KMS-11 (cell line): ENCODE results near the gene NFATC2.

Source experiments
- H2AFZ ChIP-seq: fragments of 200-600 bp; sonication (generic); 2 replicates; pipeline ENCODE4 v1.6.1; 2016; ENCODE audit warnings: antibody characterized with exemption, mixed run types, low read depth
- H3K27ac ChIP-seq: fragments of 200-600 bp; sonication (generic); 2 replicates; pipeline ENCODE4 v1.6.1; 2016; ENCODE audit warnings: mild to moderate bottlenecking, mixed run types
- H3K27me3 ChIP-seq: fragments of 200-600 bp; sonication (generic); 2 replicates; pipeline ENCODE4 v1.6.1; 2017; ENCODE audit warnings: mild to moderate bottlenecking, low read depth, mixed run types, moderate library complexity; ENCODE audit not compliant: insufficient read depth
- H3K36me3 ChIP-seq: fragments of 200-600 bp; sonication (generic); 2 replicates; pipeline ENCODE4 v1.6.1; 2017; ENCODE audit warnings: mild to moderate bottlenecking, mixed run types; ENCODE audit not compliant: insufficient read depth
- H3K4me1 ChIP-seq: fragments of 200-600 bp; sonication (generic); 2 replicates; pipeline ENCODE4 v1.6.1; 2016; ENCODE audit warnings: mild to moderate bottlenecking, low read depth, mixed run types; ENCODE audit not compliant: poor library complexity, severe bottlenecking
- H3K4me2 ChIP-seq: fragments of 200-600 bp; sonication (generic); 2 replicates; pipeline ENCODE4 v1.7.0; 2016; ENCODE audit warnings: mild to moderate bottlenecking, mixed run types
- H3K4me3 ChIP-seq: fragments of 200-600 bp; sonication (generic); IDR thresholded peaks from 2 replicates; pipeline ENCODE4 v1.6.1; 2017; ENCODE audit warnings: low read depth, low read length, mixed read lengths; ENCODE audit not compliant: insufficient read depth
- H3K79me2 ChIP-seq: fragments of 200-600 bp; sonication (generic); 2 replicates; pipeline ENCODE4 v1.6.1; 2016; ENCODE audit warnings: low read depth, mixed run types; ENCODE audit not compliant: insufficient read depth
- H3K9ac ChIP-seq: fragments of 200-600 bp; sonication (generic); 2 replicates; pipeline ENCODE4 v1.6.1; 2016; ENCODE audit warnings: mild to moderate bottlenecking, mixed run types
- H4K20me1 ChIP-seq: fragments of 200-600 bp; sonication (generic); 2 replicates; pipeline ENCODE4 v1.6.1; 2016; ENCODE audit warnings: mild to moderate bottlenecking, mixed run types; ENCODE audit not compliant: insufficient read depth
- TF ChIP-seq, protein P1 (sequence below): fragments of 200-600 bp; sonication (generic); conservative IDR thresholded peaks from 2 replicates; pipeline ENCODE4 v1.6.1; 2017; ENCODE audit warnings: low read depth, mild to moderate bottlenecking, antibody characterized with exemption, low read length, moderate library complexity, mixed read lengths

The NFATC2 gene

DNA sequence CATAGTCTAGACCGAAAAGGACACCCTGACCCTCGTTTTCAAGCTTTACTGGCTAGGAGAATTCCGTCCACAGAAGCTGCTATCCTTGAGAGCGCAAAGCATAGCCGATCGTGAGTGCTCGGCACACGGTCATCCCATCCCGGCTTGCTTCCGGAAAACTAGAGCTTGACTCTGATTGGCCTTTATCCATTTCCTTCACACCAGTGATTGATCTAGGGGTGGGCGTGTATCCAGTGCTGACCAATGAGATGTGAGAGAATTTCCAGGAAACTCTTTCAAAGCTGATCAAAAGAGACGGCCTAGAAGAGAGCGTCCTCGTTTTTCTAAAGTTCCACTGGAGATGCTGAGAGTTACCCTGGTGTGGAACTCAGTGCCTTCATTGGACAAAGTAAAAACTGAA lies 41.0 kb upstream of the NFATC2 start:
- no peak overlapping the region for H3K27ac ChIP-seq
- TF ChIP-seq, protein P1, sequence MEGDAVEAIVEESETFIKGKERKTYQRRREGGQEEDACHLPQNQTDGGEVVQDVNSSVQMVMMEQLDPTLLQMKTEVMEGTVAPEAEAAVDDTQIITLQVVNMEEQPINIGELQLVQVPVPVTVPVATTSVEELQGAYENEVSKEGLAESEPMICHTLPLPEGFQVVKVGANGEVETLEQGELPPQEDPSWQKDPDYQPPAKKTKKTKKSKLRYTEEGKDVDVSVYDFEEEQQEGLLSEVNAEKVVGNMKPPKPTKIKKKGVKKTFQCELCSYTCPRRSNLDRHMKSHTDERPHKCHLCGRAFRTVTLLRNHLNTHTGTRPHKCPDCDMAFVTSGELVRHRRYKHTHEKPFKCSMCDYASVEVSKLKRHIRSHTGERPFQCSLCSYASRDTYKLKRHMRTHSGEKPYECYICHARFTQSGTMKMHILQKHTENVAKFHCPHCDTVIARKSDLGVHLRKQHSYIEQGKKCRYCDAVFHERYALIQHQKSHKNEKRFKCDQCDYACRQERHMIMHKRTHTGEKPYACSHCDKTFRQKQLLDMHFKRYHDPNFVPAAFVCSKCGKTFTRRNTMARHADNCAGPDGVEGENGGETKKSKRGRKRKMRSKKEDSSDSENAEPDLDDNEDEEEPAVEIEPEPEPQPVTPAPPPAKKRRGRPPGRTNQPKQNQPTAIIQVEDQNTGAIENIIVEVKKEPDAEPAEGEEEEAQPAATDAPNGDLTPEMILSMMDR = no peak
- no peak overlapping the region for H3K4me2 ChIP-seq
- no peaks in the 10 kb centered on the region for H3K27me3 ChIP-seq
- no peaks in the 10 kb centered on the region for H3K36me3 ChIP-seq
- no peak overlapping the region for H3K9ac ChIP-seq
- H3K79me2 ChIP-seq = no peaks in the 10 kb centered on the region
- H3K4me3 ChIP-seq = no peak overlapping the region
- H4K20me1 ChIP-seq = no peaks in the 10 kb centered on the region
- no peak overlapping the region for H2AFZ ChIP-seq
- H3K4me1 ChIP-seq = no peaks in the 10 kb centered on the region

- H3K79me2 ChIP-seq = no peaks in the 10 kb centered on the region
- no peak overlapping the region for H2AFZ ChIP-seq
- H3K36me3 ChIP-seq = no peaks in the 10 kb centered on the region
- TF ChIP-seq, protein P1 = no peak
- H4K20me1 ChIP-seq = no peaks in the 10 kb centered on the region
- no peak overlapping the region for H3K4me2 ChIP-seq
- H3K27ac ChIP-seq = no peak overlapping the region
- H3K27me3 ChIP-seq = no peaks in the 10 kb centered on the region
- no peak overlapping the region for H3K9ac ChIP-seq
- no peak overlapping the region for H3K4me3 ChIP-seq
- H3K4me1 ChIP-seq = no peaks in the 10 kb centered on the region
These were observed 40.6 kb upstream of the NFATC2 start for GRCh38 chr20:51583073-51583472.

- Histone ChIP-seq H3K27me3 (no peaks in the 10 kb centered on the region), H3K4me2 (no peak overlapping the region)
- TF ChIP-seq, protein P1 = no peak
These were observed 39.1 kb upstream of the NFATC2 start for GRCh38 chr20:51581571-51581970.

GRCh38 chr20:51579137-51579536 lies 36.6 kb upstream of the NFATC2 start:
- Histone ChIP-seq H3K4me1 (no peaks in the 10 kb centered on the region), H3K27me3 (no peaks in the 10 kb centered on the region), H3K27ac (no peak overlapping the region), H3K4me3 (no peak overlapping the region), H3K4me2 (no peak overlapping the region), H3K36me3 (no peaks in the 10 kb centered on the region), H4K20me1 (no peaks in the 10 kb centered on the region), H3K9ac (no peak overlapping the region), H3K79me2 (no peaks in the 10 kb centered on the region), H2AFZ (no peak overlapping the region)
- TF ChIP-seq, protein P1 = no peak

More at GRCh38 chr20:51581571-51581970, 39.1 kb upstream of the NFATC2 start:
- Histone ChIP-seq H3K4me3 (no peak overlapping the region), H2AFZ (no peak overlapping the region), H3K27ac (no peak overlapping the region), H4K20me1 (no peaks in the 10 kb centered on the region), H3K79me2 (no peaks in the 10 kb centered on the region), H3K9ac (no peak overlapping the region), H3K4me1 (no peaks in the 10 kb centered on the region), H3K36me3 (no peaks in the 10 kb centered on the region)

- no peaks in the 10 kb centered on the region for H3K4me1 ChIP-seq
These were observed 35.6 kb upstream of the NFATC2 start for GRCh38 chr20:51578145-51578459.

More at GRCh38 chr20:51578145-51578459, 35.6 kb upstream of the NFATC2 start:
- H3K4me2 ChIP-seq = no peak overlapping the region
- no peaks in the 10 kb centered on the region for H3K27me3 ChIP-seq
- TF ChIP-seq, protein P1 = no peak
- H3K9ac ChIP-seq = no peak overlapping the region
- H3K79me2 ChIP-seq = no peaks in the 10 kb centered on the region
- H4K20me1 ChIP-seq = no peaks in the 10 kb centered on the region
- H3K36me3 ChIP-seq = no peaks in the 10 kb centered on the region
- H3K27ac ChIP-seq = no peak overlapping the region
- H2AFZ ChIP-seq = no peak overlapping the region
- H3K4me3 ChIP-seq = no peak overlapping the region
